Measurements from ENCODE around the gene HYI.
A peak's percentile ranks its signal among the peaks of the same experiment; 100 is the strongest.
"Not testable (repeated sequence)": the region's sequence is repeated elsewhere in the genome, so short reads cannot be mapped to it uniquely, and the experiment has no call there.

Gene HYI

GRCh38 chr1:43453442-43454269, at the start of gene HYI:
Gene HYI, minus strand, starts transcription at chr1:43453931. Its CDS starts 138 bp downstream, at chr1:43453793.
- peak; percentile 50 to 51 for DNase-seq

- not testable (repeated sequence) for DNase-seq
Observed at GRCh38 chr1:43501806-43502205, 48.1 kb upstream of the HYI start.

- no peak for DNase-seq
Observed at GRCh38 chr1:43499898-43500297, 46.2 kb upstream of the HYI start.

GRCh38 chr1:43495204-43495603, 41.5 kb upstream of the HYI start:
- no peak for DNase-seq

- DNase-seq = no peak
Observed at GRCh38 chr1:43493661-43494450, 40.1 kb upstream of the HYI start.

GRCh38 chr1:43492826-43493225, 39.1 kb upstream of the HYI start:
- no peak for DNase-seq

- DNase-seq = no peak
Observed at GRCh38 chr1:43491061-43491460, 37.3 kb upstream of the HYI start.

- no peak for DNase-seq
Observed at GRCh38 chr1:43488165-43488564, 34.4 kb upstream of the HYI start.

GRCh38 chr1:43484367-43484766, 30.6 kb upstream of the HYI start:
- no peak for DNase-seq

- no peak for DNase-seq
Observed at GRCh38 chr1:43482215-43482614, 28.5 kb upstream of the HYI start.

GRCh38 chr1:43481491-43481890, 27.8 kb upstream of the HYI start:
- no peak for DNase-seq

GRCh38 chr1:43479414-43479813, 25.7 kb upstream of the HYI start:
- no peak for DNase-seq

GRCh38 chr1:43477716-43478115, 24.0 kb upstream of the HYI start:
- no peak for DNase-seq

GRCh38 chr1:43475611-43476401, 22.1 kb upstream of the HYI start:
- DNase-seq = not testable (repeated sequence)

GRCh38 chr1:43473463-43473862, 19.7 kb upstream of the HYI start:
- no peak for DNase-seq

GRCh38 chr1:43472463-43473151, 18.9 kb upstream of the HYI start:
- DNase-seq = not testable (repeated sequence)

- DNase-seq = no peak
Observed at GRCh38 chr1:43472087-43472462, 18.3 kb upstream of the HYI start.

- DNase-seq = no peak
Observed at GRCh38 chr1:43469932-43470331, 16.2 kb upstream of the HYI start.

- DNase-seq = no peak
Observed at GRCh38 chr1:43468414-43468813, 14.7 kb upstream of the HYI start.

- DNase-seq = no peak
Observed at GRCh38 chr1:43466403-43466802, 12.7 kb upstream of the HYI start.

GRCh38 chr1:43465505-43466067, 11.9 kb upstream of the HYI start:
- DNase-seq = no peak
